CD4-positive, alpha-beta T cell (primary cell): Measurements from ENCODE around the gene ZAR1. TPM values are rescaled to one million over a fixed set of nuclear protein-coding genes. Genes with fewer than 3 reads are reported as not detected.
A peak's percentile ranks its signal among the peaks of the same experiment; 100 is the strongest.

Experiments used
- ATAC-seq: fragments of 200-7000 bp; cut with Tn5 transposase; one replicate; pipeline ENCODE4 v1.10.0; 2022; ENCODE audit warnings: mild to moderate bottlenecking; ENCODE audit not compliant: poor library complexity
- CTCF ChIA-PET: fragments of 350-600 bp; sonication (Branson Sonifier 250); formaldehyde crosslinking; loops from one replicate; lab custom pipeline; 2021; ENCODE audit warnings: antibody characterized with exemption, inconsistent platforms; lab: Charles Lee
- POLR2A ChIA-PET: fragments of 350-600 bp; sonication (Branson Sonifier 250); formaldehyde crosslinking; loops from one replicate; lab custom pipeline; 2021; ENCODE audit warnings: antibody characterized with exemption, inconsistent platforms; lab: Charles Lee
- DNase-seq, 14 experiments: peaks; one replicate each; pipeline ENCODE4 v3.0.0-alpha.2; 2013 to 2020; ENCODE audit warnings: mixed read lengths in 2 of 14
- H3K27ac ChIP-seq, 2 donors: one replicate each; pipeline versions ENCODE4 v1.5.1 to v1.7.0; 2013; ENCODE audit warnings: low read length in 2 of 2, low read depth in 1 of 2, mild to moderate bottlenecking in 1 of 2
- H3K27me3 ChIP-seq, 2 experiments: 1 replicate in 1 of 2; 2 replicates in 1 of 2; pipeline versions ENCODE4 v1.6.1 to v1.7.0; 2013; ENCODE audit warnings: low read length in 2 of 2, control low read depth in 1 of 2, mild to moderate bottlenecking in 1 of 2, moderate library complexity in 1 of 2; ENCODE audit not compliant: insufficient read depth in 2 of 2, control insufficient read depth in 1 of 2
- H3K36me3 ChIP-seq: one replicate; pipeline ENCODE4 v1.6.1; 2013; ENCODE audit warnings: low read length, control low read depth; ENCODE audit not compliant: insufficient read depth
- H3K4me1 ChIP-seq: one replicate; pipeline ENCODE4 v1.6.1; 2013; ENCODE audit warnings: low read length, control low read depth; ENCODE audit not compliant: insufficient read depth
- H3K4me3 ChIP-seq: one replicate; pipeline ENCODE4 v1.5.1; 2013; ENCODE audit warnings: mild to moderate bottlenecking, low read length, moderate library complexity
- H3K9me3 ChIP-seq, 2 experiments: 1 replicate in 1 of 2; 2 replicates in 1 of 2; pipeline versions ENCODE4 v1.6.1 to v1.7.0; 2013; ENCODE audit warnings: low read length in 2 of 2, mild to moderate bottlenecking in 2 of 2, control low read depth in 1 of 2, moderate library complexity in 1 of 2; ENCODE audit not compliant: control insufficient read depth in 1 of 2, insufficient read depth in 1 of 2
- H3K27ac Mint-ChIP-seq: one replicate; pipeline ENCODE4 v1.8.0; 2020; ENCODE audit warnings: mixed read lengths
- H3K27me3 Mint-ChIP-seq: one replicate; pipeline ENCODE4 v1.8.0; 2021; ENCODE audit warnings: mixed read lengths
- H3K36me3 Mint-ChIP-seq: one replicate; pipeline ENCODE4 v1.8.0; 2021; ENCODE audit warnings: low read depth, mixed read lengths
- H3K4me1 Mint-ChIP-seq: one replicate; pipeline ENCODE4 v1.8.0; 2021; ENCODE audit warnings: low read depth, mixed read lengths
- H3K4me3 Mint-ChIP-seq: one replicate; pipeline ENCODE4 v1.8.0; 2020; ENCODE audit warnings: mild to moderate bottlenecking, mixed read lengths
- H3K9me3 Mint-ChIP-seq: one replicate; pipeline ENCODE4 v1.8.0; 2020; ENCODE audit warnings: mixed read lengths
- CTCF ChIP-seq: fragments of 200-600 bp; IDR thresholded peaks from one replicate; pipeline ENCODE4 v1.8.0; 2022; ENCODE audit warnings: antibody characterized with exemption, mild to moderate bottlenecking
- intact Hi-C, 2 experiments: fragments of 100-400 bp; cut with DNase I in 1 of 2; cut with micrococcal nuclease in 1 of 2; formaldehyde crosslinking; loops; one replicate each; pipeline versions ENCODE4 v1.15.1 to v1.9.0; 2023 to 2025; cut with DNase I, micrococcal nuclease
- total RNA-seq, 174 experiments: library from RNA in 2 of 174; stranded (reverse) in 2 of 174; gene quantifications; one replicate each; pipeline ENCODE4 v1.2.3 and lab custom pipeline; 2021 to 2026

The ZAR1 gene
- total RNA-seq, 2 experiments from 2014 or later: not detected

- Histone ChIP-seq H3K36me3 (no peaks in the 10 kb centered on the region), H3K27ac (no peak overlapping the region), H3K4me3 (peak overlapping the region; percentile 11), H3K27me3 (peaks cover 26 to 57% of the 10 kb centered on the region in 2 experiments), H3K4me1 (peaks cover 12% of the 10 kb centered on the region), H3K9me3 (peaks cover 0 to 4% of the 10 kb centered on the region in 2 experiments)
- ATAC-seq (peak; percentile 26), DNase-seq (peak in 2 of 14 experiments; percentile 23 to 34)
- Mint-ChIP-seq H3K4me1 (no peaks in the 10 kb centered on the region), H3K9me3 (no peaks in the 10 kb centered on the region), H3K36me3 (no peaks in the 10 kb centered on the region), H3K27me3 (peaks cover 61% of the 10 kb centered on the region), H3K27ac (no peak overlapping the region), H3K4me3 (no peak overlapping the region)
- intact Hi-C loops: no loop called here
- POLR2A ChIA-PET: no interaction called here
- CTCF ChIA-PET: no interaction called here
- TF ChIP-seq CTCF: no peak
Measured at GRCh38 chr4:48490680-48491513, 845 bp downstream of the ZAR1 start.

- no peak for ATAC-seq
- intact Hi-C loops: no loop called here
- H3K36me3 ChIP-seq: no peaks in the 10 kb centered on the region
- peaks cover 26 to 54% of the 10 kb centered on the region in 2 experiments for H3K27me3 ChIP-seq
- Mint-ChIP-seq H3K4me3 (peak overlapping the region; percentile 16), H3K27me3 (peaks cover 55% of the 10 kb centered on the region), H3K27ac (no peak overlapping the region), H3K36me3 (no peaks in the 10 kb centered on the region), H3K4me1 (no peaks in the 10 kb centered on the region), H3K9me3 (no peaks in the 10 kb centered on the region)
- DNase-seq: no peak
- no peak overlapping the region for H3K4me3 ChIP-seq
- CTCF ChIA-PET: no interaction called here
- H3K27ac ChIP-seq: no peak overlapping the region
- H3K9me3 ChIP-seq: peaks cover 0 to 4% of the 10 kb centered on the region in 2 experiments
- POLR2A ChIA-PET: no interaction called here
- H3K4me1 ChIP-seq: peaks cover 12% of the 10 kb centered on the region
- no peak for TF ChIP-seq CTCF
Measured at GRCh38 chr4:48491514-48492176, 1.6 kb downstream of the ZAR1 start.

- Histone ChIP-seq H3K4me3 (no peak overlapping the region), H3K9me3 (peaks cover 0 to 4% of the 10 kb centered on the region in 2 experiments), H3K27me3 (peaks cover 18 to 35% of the 10 kb centered on the region in 2 experiments), H3K36me3 (peaks cover 3% of the 10 kb centered on the region), H3K27ac (no peak overlapping the region), H3K4me1 (peaks cover 12% of the 10 kb centered on the region)
- H3K4me1 Mint-ChIP-seq: no peaks in the 10 kb centered on the region
- peaks cover 13% of the 10 kb centered on the region for H3K36me3 Mint-ChIP-seq
- H3K9me3 Mint-ChIP-seq: no peaks in the 10 kb centered on the region
- peaks cover 38% of the 10 kb centered on the region for H3K27me3 Mint-ChIP-seq
- ChIA-PET CTCF (no interaction called here), POLR2A (interaction anchor here (0.6 kb wide), 1 partner anchor 84 kb away, joined by 3 read pairs; no protein-coding TSS in a partner anchor)
- H3K4me3 Mint-ChIP-seq: no peak overlapping the region
- H3K27ac Mint-ChIP-seq: no peak overlapping the region
- no peak for DNase-seq
- intact Hi-C loops: no loop called here
- TF ChIP-seq CTCF: no peak
- ATAC-seq: no peak
Measured at GRCh38 chr4:48493452-48494100, 3.5 kb downstream of the ZAR1 start.
